ENCODE measurements around the gene CCDC141. TPM values are rescaled to one million over a fixed set of nuclear protein-coding genes. Genes with fewer than 3 reads are reported as not detected.
A peak's percentile ranks its signal among the peaks of the same experiment; 100 is the strongest.

The CCDC141 gene
- total and polyA plus RNA-seq, 4 donors: 2.1 to 48.1 (median 14.6) TPM

DNA sequence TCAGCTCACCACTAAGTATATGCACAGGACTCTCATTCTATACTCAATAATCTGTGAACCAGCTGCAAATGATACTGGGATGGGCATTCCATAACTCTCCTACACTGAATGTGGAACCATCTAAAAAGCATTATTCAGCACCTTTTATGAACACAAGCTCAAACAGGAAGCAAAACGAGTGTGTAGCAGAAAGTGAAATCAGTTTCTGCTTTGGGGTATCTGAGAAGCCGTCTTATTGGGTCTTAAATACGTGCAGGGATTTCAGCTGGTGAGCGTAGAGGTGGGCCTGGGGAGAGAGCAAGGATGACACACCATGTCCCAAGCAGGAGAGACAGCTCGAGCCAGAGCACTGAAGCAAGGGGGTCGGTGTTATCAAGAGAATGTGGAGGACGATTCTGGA is 122.8 kb downstream of the CCDC141 start:
- 66 to 76% methylated on average over 7 of the region's 7 CpGs for WGBS, 2 donors
- no peaks in the 10 kb centered on the region for H3K9me3 ChIP-seq (ENCODE audit: control insufficient read depth in 4 of 4, insufficient read depth in 3 of 4, low read length in 3 of 4)
- ATAC-seq (ENCODE audit: insufficient read depth, low FRiP score) (no peak), DNase-seq (no peak)
- no peak overlapping the region for H3K4me3 ChIP-seq
- H3K36me3 ChIP-seq (ENCODE audit: control insufficient read depth in 4 of 4, insufficient read depth in 4 of 4, low read length in 4 of 4): no peaks in the 10 kb centered on the region
- no peaks in the 10 kb centered on the region for H3K27me3 ChIP-seq (ENCODE audit: control insufficient read depth in 3 of 3, insufficient read depth in 3 of 3, low read length in 2 of 3)
- no peaks in the 10 kb centered on the region for H3K4me1 ChIP-seq (ENCODE audit: control insufficient read depth in 5 of 5, insufficient read depth in 5 of 5, low read length in 5 of 5)
- no peak overlapping the region for H3K9ac ChIP-seq (ENCODE audit: insufficient read depth in 1 of 2, low read length in 2 of 2)
- no peak overlapping the region for H3K27ac ChIP-seq (ENCODE audit: low read depth in 1 of 2, low read length in 1 of 2)
- TF ChIP-seq, protein P1, sequence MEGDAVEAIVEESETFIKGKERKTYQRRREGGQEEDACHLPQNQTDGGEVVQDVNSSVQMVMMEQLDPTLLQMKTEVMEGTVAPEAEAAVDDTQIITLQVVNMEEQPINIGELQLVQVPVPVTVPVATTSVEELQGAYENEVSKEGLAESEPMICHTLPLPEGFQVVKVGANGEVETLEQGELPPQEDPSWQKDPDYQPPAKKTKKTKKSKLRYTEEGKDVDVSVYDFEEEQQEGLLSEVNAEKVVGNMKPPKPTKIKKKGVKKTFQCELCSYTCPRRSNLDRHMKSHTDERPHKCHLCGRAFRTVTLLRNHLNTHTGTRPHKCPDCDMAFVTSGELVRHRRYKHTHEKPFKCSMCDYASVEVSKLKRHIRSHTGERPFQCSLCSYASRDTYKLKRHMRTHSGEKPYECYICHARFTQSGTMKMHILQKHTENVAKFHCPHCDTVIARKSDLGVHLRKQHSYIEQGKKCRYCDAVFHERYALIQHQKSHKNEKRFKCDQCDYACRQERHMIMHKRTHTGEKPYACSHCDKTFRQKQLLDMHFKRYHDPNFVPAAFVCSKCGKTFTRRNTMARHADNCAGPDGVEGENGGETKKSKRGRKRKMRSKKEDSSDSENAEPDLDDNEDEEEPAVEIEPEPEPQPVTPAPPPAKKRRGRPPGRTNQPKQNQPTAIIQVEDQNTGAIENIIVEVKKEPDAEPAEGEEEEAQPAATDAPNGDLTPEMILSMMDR (IDR thresholded peaks at IDR 0.05; ENCODE audit: control extremely low read depth, extremely low read depth): no peak

GRCh38 chr2:178924817-178925216 is 125.1 kb downstream of the CCDC141 start:
- Histone ChIP-seq H3K4me3 (no peak overlapping the region), H3K4me1 (ENCODE audit: control insufficient read depth in 5 of 5, insufficient read depth in 5 of 5, low read length in 5 of 5) (no peaks in the 10 kb centered on the region), H3K27me3 (ENCODE audit: control insufficient read depth in 3 of 3, insufficient read depth in 3 of 3, low read length in 2 of 3) (no peaks in the 10 kb centered on the region), H3K27ac (ENCODE audit: low read depth in 1 of 2, low read length in 1 of 2) (no peak overlapping the region), H3K9ac (ENCODE audit: insufficient read depth in 1 of 2, low read length in 2 of 2) (no peak overlapping the region), H3K9me3 (ENCODE audit: control insufficient read depth in 4 of 4, insufficient read depth in 3 of 4, low read length in 3 of 4) (no peaks in the 10 kb centered on the region), H3K36me3 (ENCODE audit: control insufficient read depth in 4 of 4, insufficient read depth in 4 of 4, low read length in 4 of 4) (no peaks in the 10 kb centered on the region)
- DNase-seq: no peak
- no peak for ATAC-seq (ENCODE audit: insufficient read depth, low FRiP score)
- TF ChIP-seq, protein P1 (IDR thresholded peaks at IDR 0.05; ENCODE audit: control extremely low read depth, extremely low read depth): no peak
- WGBS, 2 donors: 76 to 92% methylated on average over 1 of the region's 1 CpG

DNA sequence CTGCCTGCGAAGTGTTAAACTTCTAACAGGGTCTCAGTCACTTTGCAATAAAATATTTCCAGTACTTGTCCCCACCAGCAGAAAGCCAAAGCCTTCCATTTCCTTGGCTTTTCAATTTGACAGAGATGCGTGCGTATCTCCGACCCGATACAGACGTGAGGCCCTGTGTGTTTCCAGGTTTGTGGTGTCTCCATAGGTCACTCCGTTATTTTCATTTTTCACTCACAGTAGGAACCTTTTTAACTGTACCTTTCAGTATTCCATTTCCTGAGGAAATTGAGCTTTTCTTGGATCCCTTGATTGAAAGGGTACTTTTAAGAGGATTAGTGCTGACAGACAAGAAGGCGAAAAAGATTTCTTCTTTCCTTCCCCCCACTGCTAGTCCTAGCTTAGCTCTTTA is 126.4 kb downstream of the CCDC141 start:
- H3K9ac ChIP-seq (ENCODE audit: insufficient read depth in 1 of 2, low read length in 2 of 2): no peak overlapping the region
- DNase-seq: no peak
- no peaks in the 10 kb centered on the region for H3K27me3 ChIP-seq (ENCODE audit: control insufficient read depth in 3 of 3, insufficient read depth in 3 of 3, low read length in 2 of 3)
- no peak overlapping the region for H3K4me3 ChIP-seq
- no peak overlapping the region for H3K27ac ChIP-seq (ENCODE audit: low read depth in 1 of 2, low read length in 1 of 2)
- H3K9me3 ChIP-seq (ENCODE audit: control insufficient read depth in 4 of 4, insufficient read depth in 3 of 4, low read length in 3 of 4): no peaks in the 10 kb centered on the region
- H3K4me1 ChIP-seq (ENCODE audit: control insufficient read depth in 5 of 5, insufficient read depth in 5 of 5, low read length in 5 of 5): no peaks in the 10 kb centered on the region
- WGBS, 2 donors: 97% methylated on average over 8 of the region's 8 CpGs
- no peaks in the 10 kb centered on the region for H3K36me3 ChIP-seq (ENCODE audit: control insufficient read depth in 4 of 4, insufficient read depth in 4 of 4, low read length in 4 of 4)
- ATAC-seq (ENCODE audit: insufficient read depth, low FRiP score): no peak
- TF ChIP-seq, protein P1 (IDR thresholded peaks at IDR 0.05; ENCODE audit: control extremely low read depth, extremely low read depth): no peak

DNA sequence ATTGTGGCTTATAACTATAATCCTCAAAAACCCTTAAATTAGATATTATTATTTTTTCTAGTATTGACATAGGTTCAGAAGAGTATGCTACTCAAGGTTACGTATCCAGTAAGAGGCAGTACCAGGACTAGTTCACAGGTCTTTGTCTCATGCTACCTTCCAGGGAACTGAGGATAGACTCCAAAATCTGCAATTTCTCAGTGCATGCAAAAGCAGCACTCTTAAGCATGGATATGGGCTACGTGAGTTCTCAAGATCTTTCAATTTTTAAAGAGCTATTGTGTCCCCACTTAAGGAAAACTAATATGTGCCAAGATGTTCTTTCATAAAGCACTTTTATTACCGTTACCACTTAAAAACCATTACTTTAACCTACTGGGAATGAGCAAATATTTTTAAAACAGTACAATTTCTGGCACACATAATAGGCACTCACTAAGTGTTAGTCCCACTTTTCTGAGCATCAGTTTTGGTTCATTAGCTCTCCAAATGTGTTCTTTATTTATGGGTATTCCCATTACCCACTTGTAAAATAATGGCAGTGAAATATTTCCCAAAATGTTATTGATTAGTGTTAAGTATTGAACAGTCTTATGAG is 128.9 kb downstream of the CCDC141 start:
- no peaks in the 10 kb centered on the region for H3K4me1 ChIP-seq (ENCODE audit: control insufficient read depth in 5 of 5, insufficient read depth in 5 of 5, low read length in 5 of 5)
- H3K27me3 ChIP-seq (ENCODE audit: control insufficient read depth in 3 of 3, insufficient read depth in 3 of 3, low read length in 2 of 3): no peaks in the 10 kb centered on the region
- H3K9me3 ChIP-seq (ENCODE audit: control insufficient read depth in 4 of 4, insufficient read depth in 3 of 4, low read length in 3 of 4): peaks cover 0 to 1% (median 0%) of the 10 kb centered on the region in 4 donors
- DNase-seq (peak in 2 of 3 donors; percentile 15 to 42), ATAC-seq (ENCODE audit: insufficient read depth, low FRiP score) (no peak)
- H3K27ac ChIP-seq (ENCODE audit: low read depth in 1 of 2, low read length in 1 of 2): no peak overlapping the region
- TF ChIP-seq, protein P1 (IDR thresholded peaks at IDR 0.05; ENCODE audit: control extremely low read depth, extremely low read depth): no peak
- WGBS, 2 donors: 64 to 91% methylated on average over 3 of the region's 3 CpGs
- no peak overlapping the region for H3K9ac ChIP-seq (ENCODE audit: insufficient read depth in 1 of 2, low read length in 2 of 2)
- no peak overlapping the region for H3K4me3 ChIP-seq
- H3K36me3 ChIP-seq (ENCODE audit: control insufficient read depth in 4 of 4, insufficient read depth in 4 of 4, low read length in 4 of 4): no peaks in the 10 kb centered on the region

Measured in lung (tissue), 12 donors.